ENCODE data around the gene MMP14. TPM values are rescaled to one million over a fixed set of nuclear protein-coding genes. Genes with fewer than 3 reads are reported as not detected.

The MMP14 gene
- total and polyA plus RNA-seq, 2 experiments from 2014 or later = 7.0 to 56.4 TPM

DNA sequence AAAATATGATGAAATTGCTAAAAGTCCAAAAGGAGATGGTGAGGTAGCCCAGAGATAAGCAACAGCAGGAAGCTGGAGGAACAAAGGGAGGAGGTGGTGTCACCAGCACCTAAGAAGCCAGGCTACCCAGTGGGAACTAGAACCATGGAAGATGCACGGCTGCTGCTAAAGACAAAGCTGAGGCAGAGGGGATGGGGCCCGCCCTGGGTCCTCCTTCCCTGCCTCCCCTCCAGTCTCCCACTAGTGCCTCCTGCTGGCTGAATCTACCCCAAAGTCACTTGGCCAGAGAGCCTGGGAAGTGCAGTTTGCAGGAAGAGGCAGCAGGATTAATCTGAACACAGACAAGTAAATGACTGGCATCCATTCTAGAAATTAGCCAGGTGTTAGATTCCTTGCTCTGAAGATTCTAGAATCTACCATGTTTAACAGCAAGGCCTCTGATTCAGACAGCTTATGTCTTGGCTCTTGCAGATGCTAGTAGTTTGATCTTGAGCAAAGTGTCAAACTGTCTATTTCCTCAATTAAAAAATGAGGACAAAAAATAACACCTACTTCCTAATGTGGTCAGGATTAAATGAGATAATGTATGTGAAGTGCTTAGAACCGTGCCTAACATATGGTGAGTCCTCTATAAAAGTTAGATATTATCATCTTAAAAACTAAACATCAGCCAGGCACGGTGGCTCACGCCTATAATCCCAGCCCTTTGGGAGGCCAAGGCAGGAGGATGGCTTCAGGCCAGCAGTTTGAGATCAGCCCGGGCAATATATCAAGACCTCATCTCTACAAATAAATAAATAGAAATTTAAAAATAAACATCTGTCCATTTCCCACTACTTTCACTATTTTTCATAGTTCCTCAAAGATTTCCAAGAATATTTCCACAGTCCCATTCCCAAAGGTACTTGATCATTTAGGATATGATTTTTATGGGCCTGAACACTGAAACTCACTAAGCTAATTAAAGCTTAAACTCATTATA lies 29.3 kb downstream of the MMP14 start:
- no peaks in the 10 kb centered on the region for H3K36me3 ChIP-seq (ENCODE audit: insufficient read depth)
- no peaks in the 10 kb centered on the region for H3K9me2 ChIP-seq (ENCODE audit: insufficient read depth)
- H3K27me3 Mint-ChIP-seq (ENCODE audit: insufficient read depth, low read depth, poor library complexity) = peaks cover 6% of the 10 kb centered on the region
- no peaks in the 10 kb centered on the region for H4K20me1 ChIP-seq (replicated peaks; ENCODE audit: insufficient read depth)
- H3K27ac Mint-ChIP-seq = no peak overlapping the region
- H3K4me3 ChIP-seq = no peak overlapping the region
- H3K9me3 Mint-ChIP-seq = no peaks in the 10 kb centered on the region; the same call in 2 of the 3 replicates
- peak overlapping the region; percentile 54; the same call in 1 of the 2 replicates for H2AFZ ChIP-seq
- no peak for TF ChIP-seq POLR2AphosphoS5 (IDR thresholded peaks at IDR 0.05; ENCODE audit: low read depth)
- TF ChIP-seq JUNB (IDR thresholded peaks at IDR 0.05; ENCODE audit: unreplicated experiment) = no peak
- TF ChIP-seq, protein P1, sequence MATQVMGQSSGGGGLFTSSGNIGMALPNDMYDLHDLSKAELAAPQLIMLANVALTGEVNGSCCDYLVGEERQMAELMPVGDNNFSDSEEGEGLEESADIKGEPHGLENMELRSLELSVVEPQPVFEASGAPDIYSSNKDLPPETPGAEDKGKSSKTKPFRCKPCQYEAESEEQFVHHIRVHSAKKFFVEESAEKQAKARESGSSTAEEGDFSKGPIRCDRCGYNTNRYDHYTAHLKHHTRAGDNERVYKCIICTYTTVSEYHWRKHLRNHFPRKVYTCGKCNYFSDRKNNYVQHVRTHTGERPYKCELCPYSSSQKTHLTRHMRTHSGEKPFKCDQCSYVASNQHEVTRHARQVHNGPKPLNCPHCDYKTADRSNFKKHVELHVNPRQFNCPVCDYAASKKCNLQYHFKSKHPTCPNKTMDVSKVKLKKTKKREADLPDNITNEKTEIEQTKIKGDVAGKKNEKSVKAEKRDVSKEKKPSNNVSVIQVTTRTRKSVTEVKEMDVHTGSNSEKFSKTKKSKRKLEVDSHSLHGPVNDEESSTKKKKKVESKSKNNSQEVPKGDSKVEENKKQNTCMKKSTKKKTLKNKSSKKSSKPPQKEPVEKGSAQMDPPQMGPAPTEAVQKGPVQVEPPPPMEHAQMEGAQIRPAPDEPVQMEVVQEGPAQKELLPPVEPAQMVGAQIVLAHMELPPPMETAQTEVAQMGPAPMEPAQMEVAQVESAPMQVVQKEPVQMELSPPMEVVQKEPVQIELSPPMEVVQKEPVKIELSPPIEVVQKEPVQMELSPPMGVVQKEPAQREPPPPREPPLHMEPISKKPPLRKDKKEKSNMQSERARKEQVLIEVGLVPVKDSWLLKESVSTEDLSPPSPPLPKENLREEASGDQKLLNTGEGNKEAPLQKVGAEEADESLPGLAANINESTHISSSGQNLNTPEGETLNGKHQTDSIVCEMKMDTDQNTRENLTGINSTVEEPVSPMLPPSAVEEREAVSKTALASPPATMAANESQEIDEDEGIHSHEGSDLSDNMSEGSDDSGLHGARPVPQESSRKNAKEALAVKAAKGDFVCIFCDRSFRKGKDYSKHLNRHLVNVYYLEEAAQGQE (IDR thresholded peaks at IDR 0.05; ENCODE audit: unreplicated experiment) = no peak
- TF ChIP-seq, protein P2, sequence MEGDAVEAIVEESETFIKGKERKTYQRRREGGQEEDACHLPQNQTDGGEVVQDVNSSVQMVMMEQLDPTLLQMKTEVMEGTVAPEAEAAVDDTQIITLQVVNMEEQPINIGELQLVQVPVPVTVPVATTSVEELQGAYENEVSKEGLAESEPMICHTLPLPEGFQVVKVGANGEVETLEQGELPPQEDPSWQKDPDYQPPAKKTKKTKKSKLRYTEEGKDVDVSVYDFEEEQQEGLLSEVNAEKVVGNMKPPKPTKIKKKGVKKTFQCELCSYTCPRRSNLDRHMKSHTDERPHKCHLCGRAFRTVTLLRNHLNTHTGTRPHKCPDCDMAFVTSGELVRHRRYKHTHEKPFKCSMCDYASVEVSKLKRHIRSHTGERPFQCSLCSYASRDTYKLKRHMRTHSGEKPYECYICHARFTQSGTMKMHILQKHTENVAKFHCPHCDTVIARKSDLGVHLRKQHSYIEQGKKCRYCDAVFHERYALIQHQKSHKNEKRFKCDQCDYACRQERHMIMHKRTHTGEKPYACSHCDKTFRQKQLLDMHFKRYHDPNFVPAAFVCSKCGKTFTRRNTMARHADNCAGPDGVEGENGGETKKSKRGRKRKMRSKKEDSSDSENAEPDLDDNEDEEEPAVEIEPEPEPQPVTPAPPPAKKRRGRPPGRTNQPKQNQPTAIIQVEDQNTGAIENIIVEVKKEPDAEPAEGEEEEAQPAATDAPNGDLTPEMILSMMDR (conservative IDR thresholded peaks at IDR 0.05; ENCODE audit: low read depth in 2 of 2) = peak; percentile 82 to 86
- TF ChIP-seq EZH2 (IDR thresholded peaks at IDR 0.05; ENCODE audit: low read depth, unreplicated experiment) = no peak
- TF ChIP-seq STAT1 (IDR thresholded peaks at IDR 0.05; ENCODE audit: unreplicated experiment) = no peak
- H3K27ac ChIP-seq (ENCODE audit: low read depth) = no peak overlapping the region
- H3K4me1 ChIP-seq (ENCODE audit: insufficient read depth) = peaks cover 12% of the 10 kb centered on the region; the same call in 1 of the 2 replicates
- no peak overlapping the region for H3K4me2 ChIP-seq
- peaks cover 5% of the 10 kb centered on the region for H3K4me1 Mint-ChIP-seq
- no peak overlapping the region; the same call in 2 of the 3 replicates for H3K4me3 Mint-ChIP-seq
- H3K79me2 ChIP-seq (replicated peaks; ENCODE audit: insufficient read depth) = no peaks in the 10 kb centered on the region
- H3F3A ChIP-seq (replicated peaks; ENCODE audit: low read depth) = peaks cover 4% of the 10 kb centered on the region; the same call in 1 of the 2 replicates
- ATAC-seq (peak; percentile 95), DNase-seq (ENCODE audit: low spot score) (peak; percentile 82)
- no peaks in the 10 kb centered on the region for H3K27me3 ChIP-seq (ENCODE audit: insufficient read depth)
- no peaks in the 10 kb centered on the region for H3K36me3 Mint-ChIP-seq (ENCODE audit: low read depth)

DNA sequence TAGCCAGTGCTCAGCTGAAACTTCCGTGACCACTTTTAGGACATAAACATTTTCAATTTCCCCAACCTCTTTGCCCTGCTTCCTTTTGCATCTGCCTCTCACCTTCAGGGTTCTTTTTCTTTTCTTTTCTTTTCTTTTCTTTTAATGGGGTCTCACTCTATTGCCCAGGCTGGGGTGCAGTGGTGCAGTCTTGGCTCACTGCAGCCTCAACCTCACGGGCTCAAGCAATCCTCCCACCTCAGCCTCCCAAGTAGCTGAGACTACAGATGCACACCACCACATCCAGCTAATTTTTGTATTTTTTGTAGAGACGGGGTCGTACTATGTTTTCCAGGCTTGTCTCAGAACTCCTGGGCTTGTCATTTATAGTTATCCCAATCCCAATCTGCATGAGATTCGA lies 30.5 kb downstream of the MMP14 start:
- no peak overlapping the region for H3K27ac Mint-ChIP-seq
- H3K36me3 Mint-ChIP-seq (ENCODE audit: low read depth) = no peaks in the 10 kb centered on the region
- TF ChIP-seq CREB1 (CRISPR knock-in tag; IDR thresholded peaks at IDR 0.05; ENCODE audit: low read depth) = no peak
- TF ChIP-seq, protein P3, sequence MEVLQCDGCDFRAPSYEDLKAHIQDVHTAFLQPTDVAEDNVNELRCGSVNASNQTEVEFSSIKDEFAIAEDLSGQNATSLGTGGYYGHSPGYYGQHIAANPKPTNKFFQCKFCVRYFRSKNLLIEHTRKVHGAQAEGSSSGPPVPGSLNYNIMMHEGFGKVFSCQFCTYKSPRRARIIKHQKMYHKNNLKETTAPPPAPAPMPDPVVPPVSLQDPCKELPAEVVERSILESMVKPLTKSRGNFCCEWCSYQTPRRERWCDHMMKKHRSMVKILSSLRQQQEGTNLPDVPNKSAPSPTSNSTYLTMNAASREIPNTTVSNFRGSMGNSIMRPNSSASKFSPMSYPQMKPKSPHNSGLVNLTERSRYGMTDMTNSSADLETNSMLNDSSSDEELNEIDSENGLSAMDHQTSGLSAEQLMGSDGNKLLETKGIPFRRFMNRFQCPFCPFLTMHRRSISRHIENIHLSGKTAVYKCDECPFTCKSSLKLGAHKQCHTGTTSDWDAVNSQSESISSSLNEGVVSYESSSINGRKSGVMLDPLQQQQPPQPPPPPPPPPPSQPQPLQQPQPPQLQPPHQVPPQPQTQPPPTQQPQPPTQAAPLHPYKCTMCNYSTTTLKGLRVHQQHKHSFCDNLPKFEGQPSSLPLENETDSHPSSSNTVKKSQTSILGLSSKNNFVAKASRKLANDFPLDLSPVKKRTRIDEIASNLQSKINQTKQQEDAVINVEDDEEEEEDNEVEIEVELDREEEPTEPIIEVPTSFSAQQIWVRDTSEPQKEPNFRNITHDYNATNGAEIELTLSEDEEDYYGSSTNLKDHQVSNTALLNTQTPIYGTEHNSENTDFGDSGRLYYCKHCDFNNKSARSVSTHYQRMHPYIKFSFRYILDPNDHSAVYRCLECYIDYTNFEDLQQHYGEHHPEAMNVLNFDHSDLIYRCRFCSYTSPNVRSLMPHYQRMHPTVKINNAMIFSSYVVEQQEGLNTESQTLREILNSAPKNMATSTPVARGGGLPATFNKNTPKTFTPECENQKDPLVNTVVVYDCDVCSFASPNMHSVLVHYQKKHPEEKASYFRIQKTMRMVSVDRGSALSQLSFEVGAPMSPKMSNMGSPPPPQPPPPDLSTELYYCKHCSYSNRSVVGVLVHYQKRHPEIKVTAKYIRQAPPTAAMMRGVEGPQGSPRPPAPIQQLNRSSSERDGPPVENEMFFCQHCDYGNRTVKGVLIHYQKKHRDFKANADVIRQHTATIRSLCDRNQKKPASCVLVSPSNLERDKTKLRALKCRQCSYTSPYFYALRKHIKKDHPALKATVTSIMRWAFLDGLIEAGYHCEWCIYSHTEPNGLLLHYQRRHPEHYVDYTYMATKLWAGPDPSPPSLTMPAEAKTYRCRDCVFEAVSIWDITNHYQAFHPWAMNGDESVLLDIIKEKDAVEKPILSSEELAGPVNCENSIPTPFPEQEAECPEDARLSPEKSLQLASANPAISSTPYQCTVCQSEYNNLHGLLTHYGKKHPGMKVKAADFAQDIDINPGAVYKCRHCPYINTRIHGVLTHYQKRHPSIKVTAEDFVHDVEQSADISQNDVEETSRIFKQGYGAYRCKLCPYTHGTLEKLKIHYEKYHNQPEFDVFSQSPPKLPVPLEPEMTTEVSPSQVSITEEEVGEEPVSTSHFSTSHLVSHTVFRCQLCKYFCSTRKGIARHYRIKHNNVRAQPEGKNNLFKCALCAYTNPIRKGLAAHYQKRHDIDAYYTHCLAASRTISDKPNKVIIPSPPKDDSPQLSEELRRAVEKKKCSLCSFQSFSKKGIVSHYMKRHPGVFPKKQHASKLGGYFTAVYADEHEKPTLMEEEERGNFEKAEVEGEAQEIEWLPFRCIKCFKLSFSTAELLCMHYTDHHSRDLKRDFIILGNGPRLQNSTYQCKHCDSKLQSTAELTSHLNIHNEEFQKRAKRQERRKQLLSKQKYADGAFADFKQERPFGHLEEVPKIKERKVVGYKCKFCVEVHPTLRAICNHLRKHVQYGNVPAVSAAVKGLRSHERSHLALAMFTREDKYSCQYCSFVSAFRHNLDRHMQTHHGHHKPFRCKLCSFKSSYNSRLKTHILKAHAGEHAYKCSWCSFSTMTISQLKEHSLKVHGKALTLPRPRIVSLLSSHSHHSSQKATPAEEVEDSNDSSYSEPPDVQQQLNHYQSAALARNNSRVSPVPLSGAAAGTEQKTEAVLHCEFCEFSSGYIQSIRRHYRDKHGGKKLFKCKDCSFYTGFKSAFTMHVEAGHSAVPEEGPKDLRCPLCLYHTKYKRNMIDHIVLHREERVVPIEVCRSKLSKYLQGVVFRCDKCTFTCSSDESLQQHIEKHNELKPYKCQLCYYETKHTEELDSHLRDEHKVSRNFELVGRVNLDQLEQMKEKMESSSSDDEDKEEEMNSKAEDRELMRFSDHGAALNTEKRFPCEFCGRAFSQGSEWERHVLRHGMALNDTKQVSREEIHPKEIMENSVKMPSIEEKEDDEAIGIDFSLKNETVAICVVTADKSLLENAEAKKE (CRISPR knock-in tag; IDR thresholded peaks at IDR 0.05) = no peak

More for the DNA sequence above, 30.5 kb downstream of the MMP14 start:
- H3K4me3 ChIP-seq = no peak overlapping the region
- no peak overlapping the region for H3K27ac ChIP-seq (ENCODE audit: low read depth)
- no peaks in the 10 kb centered on the region; the same call in 2 of the 3 replicates for H3K9me3 Mint-ChIP-seq
- no peak overlapping the region for H3K4me2 ChIP-seq
- H3K27me3 ChIP-seq (ENCODE audit: insufficient read depth) = no peaks in the 10 kb centered on the region
- peaks cover 14% of the 10 kb centered on the region; the same call in 1 of the 2 replicates for H3K4me1 ChIP-seq (ENCODE audit: insufficient read depth)
- H3K4me1 Mint-ChIP-seq = peaks cover 8% of the 10 kb centered on the region
- no peak overlapping the region for H2AFZ ChIP-seq
- no peak for DNase-seq (ENCODE audit: low spot score)
- H3K27me3 Mint-ChIP-seq (ENCODE audit: insufficient read depth, low read depth, poor library complexity) = peaks cover 8% of the 10 kb centered on the region
- H3K79me2 ChIP-seq (replicated peaks; ENCODE audit: insufficient read depth) = no peaks in the 10 kb centered on the region
- H3K4me3 Mint-ChIP-seq = no peak overlapping the region
- ATAC-seq = no peak
- no peaks in the 10 kb centered on the region for H3K9me2 ChIP-seq (ENCODE audit: insufficient read depth)
- H3F3A ChIP-seq (replicated peaks; ENCODE audit: low read depth) = peaks cover 7% of the 10 kb centered on the region; the same call in 1 of the 2 replicates
- no peaks in the 10 kb centered on the region for H3K36me3 ChIP-seq (ENCODE audit: insufficient read depth)
- H4K20me1 ChIP-seq (replicated peaks; ENCODE audit: insufficient read depth) = no peaks in the 10 kb centered on the region

All from GM23338 (cell line).